PC-3 (cell line): ENCODE measurements around the gene RAMAC. TPM values are rescaled to one million over a fixed set of nuclear protein-coding genes. Genes with fewer than 3 reads are reported as not detected.
"Not testable (repeated sequence)": the region's sequence is repeated elsewhere in the genome, so short reads cannot be mapped to it uniquely, and the experiment has no call there.

Experiments
- ATAC-seq: fragments of 200-7000 bp; cut with Tn5 transposase; 2 replicates; pipeline ENCODE4 v1.9.1; 2020; ENCODE audit warnings: mild to moderate bottlenecking, moderate library complexity
- BruUV-seq: library from RNA; stranded (reverse); fragments of 400-500 nt; replicated peaks from 2 replicates; lab custom pipeline; 2021; lab: Mats Ljungman, UMichigan
- CTCF ChIA-PET: fragments of 300-600 bp; sonication (Branson Sonifier 250); formaldehyde crosslinking; loops from one replicate; lab custom pipeline; 2022; ENCODE audit warnings: antibody characterized with exemption; lab: Charles Lee
- POLR2A ChIA-PET: fragments of 300-600 bp; sonication (Branson Sonifier 250); formaldehyde crosslinking; loops from one replicate; lab custom pipeline; 2022; ENCODE audit warnings: antibody characterized with exemption; ENCODE audit not compliant: unreplicated experiment; lab: Charles Lee
- DNase-seq: peaks from one replicate; pipeline ENCODE4 v3.0.0-alpha.2; 2015
- H2AFZ ChIP-seq: fragments of 300-600 bp; sonication (generic); 2 replicates; pipeline ENCODE4 v1.6.0; 2016; ENCODE audit warnings: antibody characterized with exemption, low read length
- H3F3A ChIP-seq: fragments of 300-600 bp; sonication (generic); one replicate; pipeline ENCODE4 v1.6.0; 2017; ENCODE audit warnings: antibody characterized with exemption, low read length, control low read depth, mild to moderate bottlenecking; ENCODE audit not compliant: unreplicated experiment
- H3K27ac ChIP-seq: fragments of 300-600 bp; sonication (generic); 2 replicates; pipeline ENCODE4 v1.5.1; 2016; ENCODE audit warnings: mild to moderate bottlenecking, low read length
- H3K27me3 ChIP-seq: fragments of 300-600 bp; sonication (generic); 2 replicates; pipeline ENCODE4 v1.6.1; 2016; ENCODE audit warnings: low read length, mixed read lengths
- H3K36me3 ChIP-seq: fragments of 300-600 bp; sonication (generic); 2 replicates; pipeline ENCODE4 v1.6.1; 2016; ENCODE audit warnings: low read depth, mixed run types, low read length, mixed read lengths
- H3K4me1 ChIP-seq: fragments of 300-600 bp; sonication (generic); 2 replicates; pipeline ENCODE4 v1.5.1; 2016; ENCODE audit warnings: low read length; ENCODE audit not compliant: insufficient read depth
- H3K4me2 ChIP-seq: fragments of 300-600 bp; sonication (generic); 2 replicates; pipeline ENCODE4 v1.6.0; 2016; ENCODE audit warnings: low read length
- H3K4me3 ChIP-seq: fragments of 300-600 bp; sonication (generic); 2 replicates; pipeline ENCODE4 v1.5.1; 2016; ENCODE audit warnings: mild to moderate bottlenecking, low read length, mixed read lengths
- H3K79me2 ChIP-seq: fragments of 300-600 bp; sonication (generic); 2 replicates; pipeline ENCODE4 v1.6.1; 2017; ENCODE audit warnings: low read length, mixed read lengths
- H3K9ac ChIP-seq: fragments of 300-600 bp; sonication (generic); 2 replicates; pipeline ENCODE4 v1.6.0; 2016; ENCODE audit warnings: mild to moderate bottlenecking, low read length
- H3K9me2 ChIP-seq: fragments of 300-600 bp; sonication (generic); replicated peaks from 2 replicates; pipeline ENCODE4 v1.6.1; 2016; ENCODE audit warnings: mixed run types, low read length, mixed read lengths
- H3K9me3 ChIP-seq: fragments of 300-600 bp; sonication (generic); 2 replicates; pipeline ENCODE4 v1.6.1; 2016; ENCODE audit warnings: low read length, mixed read lengths
- H4K20me1 ChIP-seq: fragments of 300-600 bp; sonication (generic); 2 replicates; pipeline ENCODE4 v1.6.1; 2016; ENCODE audit warnings: low read length, mixed read lengths
- EZH2 ChIP-seq: fragments of 300-600 bp; sonication (generic); IDR thresholded peaks from one replicate; pipeline ENCODE4 v1.6.1; 2017; ENCODE audit warnings: antibody characterized with exemption, mild to moderate bottlenecking, low read length; ENCODE audit not compliant: unreplicated experiment
- EZH2phosphoT487 ChIP-seq: fragments of 300-600 bp; sonication (generic); IDR thresholded peaks from 2 replicates; pipeline ENCODE4 v1.6.1; 2018; ENCODE audit warnings: mild to moderate bottlenecking, antibody characterized with exemption, low read length, borderline replicate concordance
- intact Hi-C: fragments of 100-400 bp; cut with micrococcal nuclease; formaldehyde crosslinking; loops from 2 replicates; pipeline ENCODE4 v1.9.0; 2023
- total RNA-seq: library from RNA; depleted of rRNA; stranded (reverse); fragments of >200 nt; gene quantifications from 2 replicates; pipeline ENCODE4 v1.2.3, GENCODE V29; 2014
- TF ChIP-seq, protein P1 (sequence below): fragments of 300-600 bp; sonication (generic); conservative IDR thresholded peaks from 2 replicates; pipeline ENCODE4 v1.5.1; 2017; ENCODE audit warnings: antibody characterized with exemption, low read depth, mild to moderate bottlenecking, low read length

The RAMAC gene
- total RNA-seq, 1 experiment from 2014 or later = 43.8 TPM

DNA sequence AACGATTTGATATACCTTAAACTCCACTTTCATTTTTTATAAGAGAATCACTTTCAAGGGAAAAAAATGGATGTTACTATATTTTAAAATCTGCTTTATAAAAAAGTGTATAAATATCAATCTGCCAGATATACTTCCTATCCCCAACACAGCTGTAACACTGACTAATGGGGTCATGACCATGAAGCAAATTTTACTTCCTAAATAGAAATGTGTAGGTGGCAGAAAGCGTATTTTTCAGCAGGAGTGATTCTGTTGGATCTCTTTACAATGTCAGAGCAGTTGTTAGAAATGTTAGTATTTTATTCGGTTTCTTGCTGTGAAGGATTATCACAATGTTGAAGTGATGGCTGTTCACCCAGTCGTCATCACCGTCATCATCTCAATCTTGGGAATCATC, 30.9 kb downstream of the RAMAC start:
- no peak overlapping the region for H3K4me2 ChIP-seq
- H4K20me1 ChIP-seq = no peaks in the 10 kb centered on the region
- no peaks in the 10 kb centered on the region for H3K9me2 ChIP-seq
- peaks cover 2% of the 10 kb centered on the region; the same call in 1 of the 2 replicates for H3K4me1 ChIP-seq
- intact Hi-C loops = no loop called here
- H3F3A ChIP-seq = no peaks in the 10 kb centered on the region
- no peaks in the 10 kb centered on the region for H3K27me3 ChIP-seq
- no peak for DNase-seq
- no peaks in the 10 kb centered on the region for H3K79me2 ChIP-seq
- no peak overlapping the region for H3K4me3 ChIP-seq
- H3K27ac ChIP-seq = no peak overlapping the region
- no TSS peak for BruUV-seq
- H3K9ac ChIP-seq = no peak overlapping the region
- TF ChIP-seq, protein P1, sequence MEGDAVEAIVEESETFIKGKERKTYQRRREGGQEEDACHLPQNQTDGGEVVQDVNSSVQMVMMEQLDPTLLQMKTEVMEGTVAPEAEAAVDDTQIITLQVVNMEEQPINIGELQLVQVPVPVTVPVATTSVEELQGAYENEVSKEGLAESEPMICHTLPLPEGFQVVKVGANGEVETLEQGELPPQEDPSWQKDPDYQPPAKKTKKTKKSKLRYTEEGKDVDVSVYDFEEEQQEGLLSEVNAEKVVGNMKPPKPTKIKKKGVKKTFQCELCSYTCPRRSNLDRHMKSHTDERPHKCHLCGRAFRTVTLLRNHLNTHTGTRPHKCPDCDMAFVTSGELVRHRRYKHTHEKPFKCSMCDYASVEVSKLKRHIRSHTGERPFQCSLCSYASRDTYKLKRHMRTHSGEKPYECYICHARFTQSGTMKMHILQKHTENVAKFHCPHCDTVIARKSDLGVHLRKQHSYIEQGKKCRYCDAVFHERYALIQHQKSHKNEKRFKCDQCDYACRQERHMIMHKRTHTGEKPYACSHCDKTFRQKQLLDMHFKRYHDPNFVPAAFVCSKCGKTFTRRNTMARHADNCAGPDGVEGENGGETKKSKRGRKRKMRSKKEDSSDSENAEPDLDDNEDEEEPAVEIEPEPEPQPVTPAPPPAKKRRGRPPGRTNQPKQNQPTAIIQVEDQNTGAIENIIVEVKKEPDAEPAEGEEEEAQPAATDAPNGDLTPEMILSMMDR = no peak
- TF ChIP-seq EZH2phosphoT487 = no peak
- no peak for TF ChIP-seq EZH2
- POLR2A ChIA-PET = no interaction called here
- CTCF ChIA-PET = no interaction called here
- peaks cover 28% of the 10 kb centered on the region for H3K36me3 ChIP-seq
- ATAC-seq = no peak
- H2AFZ ChIP-seq = no peak overlapping the region
- H3K9me3 ChIP-seq = no peaks in the 10 kb centered on the region

DNA sequence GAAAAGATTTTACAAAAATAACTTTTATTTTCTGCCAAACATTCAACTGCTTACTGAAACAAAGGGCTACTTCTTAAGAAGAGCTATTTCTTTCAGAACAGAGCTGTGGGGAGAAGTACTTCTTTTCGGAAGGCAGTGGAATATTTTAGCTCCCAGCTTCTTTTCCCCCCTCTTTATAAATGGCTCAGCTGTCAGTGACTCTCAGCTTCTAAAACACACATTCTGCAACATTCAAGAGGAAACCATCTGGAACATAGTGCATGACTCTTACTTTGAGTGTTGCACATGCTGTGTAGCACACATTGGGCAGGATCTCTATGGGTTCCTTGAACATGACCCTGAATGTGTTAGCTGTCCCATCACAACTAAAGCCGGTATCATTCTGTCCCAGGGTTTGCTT, 32.4 kb downstream of the RAMAC start:
- H2AFZ ChIP-seq = no peak overlapping the region
- no peak overlapping the region for H3K4me2 ChIP-seq
- no peaks in the 10 kb centered on the region for H3F3A ChIP-seq
- H4K20me1 ChIP-seq = no peaks in the 10 kb centered on the region
- intact Hi-C loops = no loop called here
- DNase-seq = no peak
- CTCF ChIA-PET = no interaction called here
- H3K79me2 ChIP-seq = no peaks in the 10 kb centered on the region
- POLR2A ChIA-PET = no interaction called here
- no peaks in the 10 kb centered on the region for H3K4me1 ChIP-seq
- TF ChIP-seq, protein P1 = no peak
- no peak for TF ChIP-seq EZH2
- TF ChIP-seq EZH2phosphoT487 = no peak
- ATAC-seq = no peak
- no peaks in the 10 kb centered on the region for H3K9me3 ChIP-seq
- no peaks in the 10 kb centered on the region for H3K9me2 ChIP-seq
- H3K4me3 ChIP-seq = no peak overlapping the region
- H3K36me3 ChIP-seq = peaks cover 28% of the 10 kb centered on the region
- H3K27me3 ChIP-seq = no peaks in the 10 kb centered on the region
- H3K27ac ChIP-seq = no peak overlapping the region
- no TSS peak for BruUV-seq
- H3K9ac ChIP-seq = no peak overlapping the region

GRCh38 chr15:83030021-83030420, 44.0 kb downstream of the RAMAC start:
- no peaks in the 10 kb centered on the region for H3K4me1 ChIP-seq
- no peak overlapping the region for H3K9ac ChIP-seq
- no peak overlapping the region for H2AFZ ChIP-seq
- no peaks in the 10 kb centered on the region for H4K20me1 ChIP-seq
- H3K4me3 ChIP-seq = no peak overlapping the region
- intact Hi-C loops = no loop called here
- H3K79me2 ChIP-seq = peaks cover 41% of the 10 kb centered on the region
- no peaks in the 10 kb centered on the region for H3F3A ChIP-seq
- H3K9me2 ChIP-seq = no peaks in the 10 kb centered on the region
- peaks cover 17% of the 10 kb centered on the region for H3K36me3 ChIP-seq
- H3K27ac ChIP-seq = no peak overlapping the region
- H3K27me3 ChIP-seq = no peaks in the 10 kb centered on the region
- no peak overlapping the region for H3K4me2 ChIP-seq
- no peak for ATAC-seq
- POLR2A ChIA-PET = no interaction called here
- H3K9me3 ChIP-seq = no peaks in the 10 kb centered on the region
- no peak for TF ChIP-seq EZH2
- DNase-seq = no peak
- CTCF ChIA-PET = no interaction called here
- BruUV-seq = no TSS peak

DNA sequence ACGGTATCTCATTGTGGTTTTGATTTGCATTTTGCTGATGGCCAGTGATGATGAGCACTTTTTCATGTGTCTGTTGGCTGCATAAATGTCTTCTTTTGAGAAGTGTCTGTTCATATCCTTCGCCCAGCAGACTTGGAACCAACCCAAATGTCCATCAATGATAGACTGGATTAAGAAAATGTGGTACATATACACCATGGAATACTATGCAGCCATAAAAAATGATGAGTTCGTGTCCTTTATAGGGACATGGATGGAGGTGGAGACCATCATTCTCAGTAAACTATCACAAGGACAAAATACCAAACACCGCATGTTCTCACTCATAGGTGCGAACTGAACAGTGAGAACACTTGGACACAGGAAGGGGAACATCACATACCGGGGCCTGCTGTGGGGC, 45.2 kb downstream of the RAMAC start:
- H3K27me3 ChIP-seq, H2AFZ ChIP-seq, DNase-seq, H3K9me3 ChIP-seq, BruUV-seq, H3K4me3 ChIP-seq, CTCF ChIA-PET, POLR2A ChIA-PET, H3K4me2 ChIP-seq, H4K20me1 ChIP-seq, intact Hi-C loops, H3K27ac ChIP-seq, H3K9me2 ChIP-seq, H3K9ac ChIP-seq, ATAC-seq, H3K4me1 ChIP-seq, H3F3A ChIP-seq: not testable (repeated sequence)
- H3K79me2 ChIP-seq = peaks cover 53% of the 10 kb centered on the region
- H3K36me3 ChIP-seq = peaks cover 17% of the 10 kb centered on the region
